Esophagus muscularis mucosa (tissue), 4 donors: Measurements from ENCODE around the gene ATP13A3. TPM values are rescaled to one million over a fixed set of nuclear protein-coding genes. Genes with fewer than 3 reads are reported as not detected.

Experiments
- DNase-seq: peaks from one replicate; pipeline ENCODE4 v3.0.0-alpha.2; 2017; ENCODE audit errors: extremely low spot score
- H3K27ac ChIP-seq, 4 donors: fragments of 200-600 bp; sonication (generic); replicated peaks in 1 of 4; 1 replicate in 3 of 4; 2 replicates in 1 of 4; pipeline ENCODE4 v1.5.1; 2016 to 2019; ENCODE audit warnings: mild to moderate bottlenecking in 1 of 4
- H3K27me3 ChIP-seq, 4 donors: fragments of 200-600 bp; sonication (generic); one replicate each; pipeline versions ENCODE4 v1.5.1 to v1.6.0; 2016 to 2019
- H3K36me3 ChIP-seq, 4 donors: fragments of 200-600 bp; sonication (generic); one replicate each; pipeline ENCODE4 v1.5.1; 2016 to 2019
- H3K4me1 ChIP-seq, 4 donors: fragments of 200-600 bp; sonication (generic); one replicate each; pipeline ENCODE4 v1.5.1; 2016 to 2019
- H3K4me3 ChIP-seq, 4 donors: fragments of 200-600 bp; sonication (generic); 1 replicate in 2 of 4; 2 replicates in 2 of 4; pipeline ENCODE4 v1.5.1; 2016 to 2019; ENCODE audit warnings: mild to moderate bottlenecking in 4 of 4, moderate library complexity in 1 of 4
- H3K9me3 ChIP-seq, 4 donors: fragments of 200-600 bp; sonication (generic); 1 replicate in 3 of 4; 2 replicates in 1 of 4; pipeline ENCODE4 v1.5.1; 2016 to 2019
- CTCF ChIP-seq, 3 experiments: fragments of 200-600 bp in 2 of 3; fragments of 450-650 bp in 1 of 3; sonication (generic) in 2 of 3; IDR thresholded peaks; one replicate each; pipeline ENCODE4 v1.5.1; 2017 to 2019; ENCODE audit warnings: antibody characterized with exemption in 3 of 3, mild to moderate bottlenecking in 2 of 3, moderate library complexity in 1 of 3
- EP300 ChIP-seq: sonication (generic); formaldehyde crosslinking; IDR thresholded peaks from one replicate; pipeline ENCODE4 v1.6.1; 2017; ENCODE audit warnings: antibody characterized with exemption
- POLR2A ChIP-seq: fragments of 450-650 bp; IDR thresholded peaks from one replicate; pipeline ENCODE4 v1.6.1; 2017; ENCODE audit warnings: antibody characterized with exemption, moderate library complexity, mild to moderate bottlenecking, low read depth
- POLR2AphosphoS5 ChIP-seq, 2 donors: sonication (generic); formaldehyde crosslinking; IDR thresholded peaks; one replicate each; pipeline ENCODE4 v1.6.1; 2017; ENCODE audit warnings: antibody characterized with exemption in 2 of 2
- WGBS: methylation state at CpG from one replicate; pipeline ENCODE4 v1.1.5; 2018; 5-methylcytosine and 5-hydroxymethylcytosine counted together
- intact Hi-C: fragments of 100-400 bp; cut with DNase I; formaldehyde crosslinking; loops from one replicate; pipeline ENCODE4 v1.15.1; 2023
- total RNA-seq, 4 donors: library from RNA; depleted of rRNA; stranded (reverse); fragments of >200 nt; gene quantifications; one replicate each; pipeline versions ENCODE4 v1.1.0 to v1.2.1, GENCODE V29; 2016

The ATP13A3 gene
- total RNA-seq, 4 donors from 2014 or later = 74.7 to 167 (median 91.0) TPM

- intact Hi-C loops = no loop called here
- no peak overlapping the region for H3K4me3 ChIP-seq
- DNase-seq = no peak
- no peak overlapping the region for H3K27ac ChIP-seq
- 100% methylated on average over 1 of the region's 1 CpG for WGBS
- H3K4me1 ChIP-seq = peaks cover 0 to 29% (median 20%) of the 10 kb centered on the region in 4 donors
- TF ChIP-seq CTCF (IDR thresholded peaks at IDR 0.05) (no peak), POLR2AphosphoS5 (IDR thresholded peaks at IDR 0.05) (no peak), POLR2A (no peak), EP300 (no peak)
- H3K9me3 ChIP-seq = no peaks in the 10 kb centered on the region
- H3K36me3 ChIP-seq = peaks cover 0 to 16% (median 4%) of the 10 kb centered on the region in 4 donors
- H3K27me3 ChIP-seq = no peaks in the 10 kb centered on the region
Observed at GRCh38 chr3:194464692-194465091, 22.1 kb downstream of the ATP13A3 start.

- Histone ChIP-seq H3K4me3 (no peak overlapping the region), H3K9me3 (no peaks in the 10 kb centered on the region), H3K27ac (no peak overlapping the region), H3K27me3 (no peaks in the 10 kb centered on the region), H3K36me3 (peaks cover 5 to 32% (median 15%) of the 10 kb centered on the region in 4 donors), H3K4me1 (peaks cover 0 to 22% (median 8%) of the 10 kb centered on the region in 4 donors)
- TF ChIP-seq EP300 = no peak
- no peak for TF ChIP-seq POLR2A
- no peak for TF ChIP-seq POLR2AphosphoS5 (IDR thresholded peaks at IDR 0.05)
- no peak for TF ChIP-seq CTCF (IDR thresholded peaks at IDR 0.05)
- 51% methylated on average over 2 of the region's 2 CpGs for WGBS
- intact Hi-C loops = no loop called here
- DNase-seq = no peak
Observed at GRCh38 chr3:194462936-194463335, 23.9 kb downstream of the ATP13A3 start.

- Histone ChIP-seq H3K27me3 (no peaks in the 10 kb centered on the region), H3K27ac (no peak overlapping the region), H3K4me1 (peaks cover 0 to 13% (median 7%) of the 10 kb centered on the region in 4 donors), H3K36me3 (peaks cover 5 to 39% (median 16%) of the 10 kb centered on the region in 4 donors), H3K4me3 (no peak overlapping the region), H3K9me3 (no peaks in the 10 kb centered on the region)
- 89% methylated on average over 5 of the region's 5 CpGs for WGBS
- DNase-seq = no peak
- no peak for TF ChIP-seq POLR2AphosphoS5 (IDR thresholded peaks at IDR 0.05)
- TF ChIP-seq POLR2A = no peak
- no peak for TF ChIP-seq EP300
- TF ChIP-seq CTCF (IDR thresholded peaks at IDR 0.05) = no peak
- intact Hi-C loops = no loop called here
Observed at GRCh38 chr3:194460566-194460965, 26.2 kb downstream of the ATP13A3 start.

- Histone ChIP-seq H3K27me3 (no peaks in the 10 kb centered on the region), H3K27ac (no peak overlapping the region), H3K36me3 (peaks cover 15 to 62% (median 33%) of the 10 kb centered on the region in 4 donors), H3K4me1 (peaks cover 0 to 13% (median 7%) of the 10 kb centered on the region in 4 donors), H3K9me3 (no peaks in the 10 kb centered on the region), H3K4me3 (no peak overlapping the region)
- WGBS = 87% methylated on average over 5 of the region's 5 CpGs
- intact Hi-C loops = no loop called here
- TF ChIP-seq POLR2A (no peak), EP300 (no peak), CTCF (IDR thresholded peaks at IDR 0.05) (no peak), POLR2AphosphoS5 (IDR thresholded peaks at IDR 0.05) (no peak)
- no peak for DNase-seq
Observed at GRCh38 chr3:194458131-194458530, 28.7 kb downstream of the ATP13A3 start.

GRCh38 chr3:194455481-194455880, 31.3 kb downstream of the ATP13A3 start:
- intact Hi-C loops = no loop called here
- Histone ChIP-seq H3K4me3 (no peak overlapping the region), H3K27ac (no peak overlapping the region), H3K9me3 (no peaks in the 10 kb centered on the region), H3K36me3 (peaks cover 37 to 80% (median 52%) of the 10 kb centered on the region in 4 donors), H3K4me1 (no peaks in the 10 kb centered on the region), H3K27me3 (no peaks in the 10 kb centered on the region)
- no peak for DNase-seq
- TF ChIP-seq POLR2AphosphoS5 (IDR thresholded peaks at IDR 0.05) = no peak
- TF ChIP-seq POLR2A = no peak
- no peak for TF ChIP-seq EP300
- TF ChIP-seq CTCF (IDR thresholded peaks at IDR 0.05) = no peak
- 97% methylated on average over 1 of the region's 1 CpG for WGBS
